Measurements from ENCODE around the gene BST1. TPM values are rescaled to one million over a fixed set of nuclear protein-coding genes. Genes with fewer than 3 reads are reported as not detected.
A peak's percentile ranks its signal among the peaks of the same experiment; 100 is the strongest.

The BST1 gene
- total and polyA plus RNA-seq, 10 of the 15 experiments (the other 5 are each of a cell fraction or from before 2014, with no cell fraction given): 0.04 to 0.42 (median 0.11) TPM; not detected in 1

- WGBS (ENCODE audit: insufficient coverage, insufficient replicate concordance, low lambda C conversion rate, missing lambda C conversion rate): 48% methylated on average over 4 of the region's 4 CpGs
- SMC1A ChIA-PET (ENCODE audit: uncharacterized antibody, unreplicated experiment): interaction anchor here (0.5 to 4.0 kb wide), 7 partner anchors 23 to 546 kb away, joined by 3 to 34 read pairs (median 5); partner anchors contain the start of gene FAM200B
- peak overlapping the region; percentile 89 for H3K9ac ChIP-seq (ENCODE audit: control insufficient read depth, insufficient read depth, low read length)
- POLR2A ChIA-PET: interaction anchor here (0.7 to 2.7 kb wide), 6 partner anchors 17 to 29 kb away, joined by 3 to 15 read pairs (median 6); partner anchors contain the start of gene FAM200B
- RAD21 ChIA-PET (ENCODE audit: unreplicated experiment): interaction anchor here (1.2 to 3.3 kb wide), 4 partner anchors 16 to 400 kb away, joined by 4 to 13 read pairs (median 5); partner anchors contain the start of gene FAM200B
- peak overlapping the region; percentile 95 for H3K4me2 ChIP-seq (ENCODE audit: control insufficient read depth, insufficient read depth)
- H3K36me3 ChIP-seq (ENCODE audit: control insufficient read depth in 2 of 2, insufficient read depth in 2 of 2, low read length in 1 of 2): no peaks in the 10 kb centered on the region
- no TSS peak for BruUV-seq (replicated peaks)
- peak overlapping the region; percentile 84 for H3K4me3 ChIP-seq
- peaks cover 63% of the 10 kb centered on the region for H3K79me2 ChIP-seq (ENCODE audit: control insufficient read depth, insufficient read depth, low read length)
- H2AFZ ChIP-seq (ENCODE audit: control insufficient read depth, low read depth, low read length): peak overlapping the region; percentile 1; the same call in 1 of the 2 replicates
- CTCF ChIA-PET: interaction anchor here (0.7 to 4.7 kb wide), 9 partner anchors 8 to 415 kb away, joined by 3 to 23 read pairs (median 4); partner anchors contain the start of gene FAM200B
- in situ Hi-C loops (cut with MboI) (loop anchor here (5.0 to 10.0 kb wide), 2 partner anchors 416 to 649 kb away; partner anchors contain the start of gene CPEB2), intact Hi-C loops (cut with micrococcal nuclease; ENCODE audit: unreplicated experiment) (loop anchor here (5.0 to 10.0 kb wide), 3 partner anchors 121 to 1489 kb away; partner anchors contain the start of genes CD38 and CPEB2)
- H3K9me3 ChIP-seq (replicated peaks; ENCODE audit: control insufficient read depth, insufficient read depth, low read length): no peaks in the 10 kb centered on the region
- TF ChIP-seq ZBTB4 (CRISPR knock-in tag; IDR thresholded peaks at IDR 0.05) (no peak), ASH2L (IDR thresholded peaks at IDR 0.05; ENCODE audit: borderline replicate concordance, low read depth) (0 out of 2 replicates have a peak, but pooled peaks have one; percentile 55), ZNF384 (IDR thresholded peaks at IDR 0.05; ENCODE audit: borderline replicate concordance, low read depth, low read length) (peak; percentile 57; the same call in 1 of the 2 replicates), NR2C2 (IDR thresholded peaks at IDR 0.05; ENCODE audit: borderline replicate concordance, control insufficient read depth, insufficient read length, low read depth) (no peak), NFIC (IDR thresholded peaks at IDR 0.05; ENCODE audit: low read depth, low read length) (no peak)
- H3K27ac ChIP-seq (ENCODE audit: control insufficient read depth, insufficient read depth): peak overlapping the region; percentile 95
- H4K20me1 ChIP-seq (ENCODE audit: control insufficient read depth, insufficient read depth): no peaks in the 10 kb centered on the region
- ATAC-seq (no peak), DNase-seq (ENCODE audit: low read depth, low spot score) (no peak), FAIRE-seq (no peak)
- no peaks in the 10 kb centered on the region for H3K27me3 ChIP-seq (replicated peaks in 1 of 2; ENCODE audit: control insufficient read depth in 2 of 2, insufficient read depth in 2 of 2, low read length in 1 of 2)
- H3K4me1 ChIP-seq (ENCODE audit: control insufficient read depth, insufficient read depth, low read length): peaks cover 28% of the 10 kb centered on the region
Measured at GRCh38 chr4:15653420-15653819, 49.4 kb upstream of the BST1 start.
